ENCODE measurements around the gene DDR2.

The DDR2 gene

GRCh38 chr1:162709870-162710269 lies 77.6 kb downstream of the DDR2 start:
- H3K27ac ChIP-seq, result peak overlapping the region; percentile 42; the same call in 1 of the 2 replicates
- TF ChIP-seq FOXP2 (optimal IDR thresholded peaks at IDR 0.05; ENCODE audit: control extremely low read depth, extremely low read length, insufficient read depth) (no peak), POLR2AphosphoS5 (IDR thresholded peaks at IDR 0.05; ENCODE audit: borderline replicate concordance, low read depth, low read length) (no peak), EZH2 (IDR thresholded peaks at IDR 0.05) (no peak)
- no peak overlapping the region for H3K9ac ChIP-seq (ENCODE audit: insufficient read length)
- H3K9me3 ChIP-seq (ENCODE audit: low read depth, low read length), result no peaks in the 10 kb centered on the region
- DNase-seq (ENCODE audit: low read depth, low spot score), result no peak
- H3K36me3 ChIP-seq (ENCODE audit: insufficient read depth, low read length), result peaks cover 55% of the 10 kb centered on the region
- no peak overlapping the region for H3K4me3 ChIP-seq

DNA sequence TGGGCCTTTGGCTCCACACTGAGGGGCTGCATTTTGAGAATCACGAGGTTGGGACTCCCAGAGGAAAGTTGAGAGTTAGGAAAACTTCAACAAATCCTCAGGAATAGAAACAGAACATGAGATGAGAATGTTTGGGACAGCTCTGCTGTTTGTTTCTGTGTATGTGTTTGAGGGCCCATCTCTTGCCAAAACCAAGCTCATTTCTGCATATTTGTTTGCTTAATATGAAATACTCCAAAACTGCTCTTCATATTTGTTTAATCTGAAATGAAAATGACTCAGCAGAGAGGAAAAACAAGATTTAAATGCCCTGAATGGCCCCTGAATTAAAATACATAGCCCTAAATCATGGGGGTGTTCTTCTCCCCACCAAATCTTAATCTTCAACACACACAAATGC lies 78.1 kb downstream of the DDR2 start:
- no peaks in the 10 kb centered on the region for H3K9me3 ChIP-seq (ENCODE audit: low read depth, low read length)
- no peak overlapping the region for H3K9ac ChIP-seq (ENCODE audit: insufficient read length)
- no peak for TF ChIP-seq POLR2AphosphoS5 (IDR thresholded peaks at IDR 0.05; ENCODE audit: borderline replicate concordance, low read depth, low read length)
- TF ChIP-seq EZH2 (IDR thresholded peaks at IDR 0.05), result no peak
- no peak for TF ChIP-seq FOXP2 (optimal IDR thresholded peaks at IDR 0.05; ENCODE audit: control extremely low read depth, extremely low read length, insufficient read depth)
- peak overlapping the region; percentile 42; the same call in 1 of the 2 replicates for H3K27ac ChIP-seq
- peaks cover 50% of the 10 kb centered on the region for H3K36me3 ChIP-seq (ENCODE audit: insufficient read depth, low read length)
- no peak for DNase-seq (ENCODE audit: low read depth, low spot score)
- H3K4me3 ChIP-seq, result no peak overlapping the region

DNA sequence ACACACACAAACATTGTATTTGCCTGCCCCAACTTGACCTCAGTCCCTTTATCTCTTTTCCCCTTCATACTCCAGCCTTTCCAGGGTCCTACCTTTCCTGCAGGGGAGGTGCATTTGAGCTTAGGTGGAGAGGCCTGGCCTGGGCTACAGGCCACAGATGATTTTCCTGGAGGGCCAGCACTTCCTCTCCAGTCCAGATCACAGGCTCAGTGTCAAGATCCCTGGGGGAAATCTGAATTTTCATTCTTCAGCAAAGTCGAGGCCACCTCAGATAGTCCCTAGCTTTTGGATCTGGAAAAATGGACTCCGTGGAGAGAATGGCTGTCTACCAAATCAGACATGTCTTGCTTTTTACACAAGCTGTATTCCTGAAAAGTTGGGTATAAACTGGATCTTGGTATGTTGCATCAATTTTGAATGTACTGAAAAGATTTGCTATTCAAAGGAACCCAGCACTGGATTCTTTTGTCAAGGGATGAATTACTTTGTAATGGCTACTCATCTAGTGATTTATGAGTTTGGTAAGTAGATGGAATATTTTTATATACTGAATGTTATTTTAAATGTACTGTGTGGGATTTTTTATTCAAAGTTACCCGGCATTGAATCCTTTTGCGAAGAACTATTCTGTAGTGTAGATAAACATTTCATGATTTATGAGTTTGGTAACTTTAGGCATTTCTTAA lies 78.7 kb downstream of the DDR2 start:
- Histone ChIP-seq H3K36me3 (ENCODE audit: insufficient read depth, low read length) (peaks cover 44% of the 10 kb centered on the region), H3K9me3 (ENCODE audit: low read depth, low read length) (no peaks in the 10 kb centered on the region), H3K9ac (ENCODE audit: insufficient read length) (no peak overlapping the region), H3K4me3 (no peak overlapping the region), H3K27ac (peak overlapping the region; percentile 4; the same call in 1 of the 2 replicates)
- TF ChIP-seq EZH2 (IDR thresholded peaks at IDR 0.05) (no peak), POLR2AphosphoS5 (IDR thresholded peaks at IDR 0.05; ENCODE audit: borderline replicate concordance, low read depth, low read length) (no peak), FOXP2 (optimal IDR thresholded peaks at IDR 0.05; ENCODE audit: control extremely low read depth, extremely low read length, insufficient read depth) (no peak)
- DNase-seq (ENCODE audit: low read depth, low spot score), result no peak

DNA sequence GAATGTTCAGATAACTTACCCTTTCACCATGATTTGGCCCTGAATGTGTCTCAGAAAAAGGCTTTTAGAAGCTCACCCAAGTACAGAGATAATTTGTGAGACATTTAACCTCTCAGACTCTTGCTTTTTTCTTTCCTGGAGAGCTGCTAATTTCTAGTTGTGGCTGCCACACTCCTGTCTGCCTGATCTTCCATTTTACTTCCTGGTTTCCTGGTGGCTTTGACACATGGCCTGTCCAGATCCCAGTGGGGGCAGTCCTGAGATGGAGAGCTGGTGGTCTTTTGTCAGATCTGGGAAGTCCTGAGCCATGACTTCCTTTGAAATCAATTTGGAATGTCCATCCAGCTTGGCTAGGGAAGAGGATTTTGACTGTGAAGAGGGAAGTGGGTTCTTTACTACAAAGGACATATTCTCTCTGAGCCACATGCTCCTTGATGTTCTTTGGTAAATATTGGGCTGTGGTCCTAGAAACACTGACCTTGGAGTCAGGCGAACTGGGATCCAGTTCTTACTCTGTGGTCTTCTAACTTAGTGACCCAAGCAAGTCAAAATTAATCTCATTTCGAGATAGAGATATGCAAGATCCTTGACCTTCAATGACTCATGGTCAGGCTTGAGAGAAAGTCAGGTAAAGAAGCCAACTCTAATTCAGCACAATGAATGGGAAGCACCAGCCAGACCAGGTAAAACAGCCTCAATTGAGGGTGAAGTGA lies 80.2 kb downstream of the DDR2 start:
- Histone ChIP-seq H3K27ac (no peak overlapping the region), H3K9ac (ENCODE audit: insufficient read length) (no peak overlapping the region), H3K36me3 (ENCODE audit: insufficient read depth, low read length) (peaks cover 29% of the 10 kb centered on the region), H3K9me3 (ENCODE audit: low read depth, low read length) (no peaks in the 10 kb centered on the region), H3K4me3 (no peak overlapping the region)
- no peak for DNase-seq (ENCODE audit: low read depth, low spot score)
- no peak for TF ChIP-seq FOXP2 (optimal IDR thresholded peaks at IDR 0.05; ENCODE audit: control extremely low read depth, extremely low read length, insufficient read depth)
- TF ChIP-seq EZH2 (IDR thresholded peaks at IDR 0.05), result no peak
- no peak for TF ChIP-seq POLR2AphosphoS5 (IDR thresholded peaks at IDR 0.05; ENCODE audit: borderline replicate concordance, low read depth, low read length)

GRCh38 chr1:162716123-162716522 lies 83.9 kb downstream of the DDR2 start:
- no peak for DNase-seq (ENCODE audit: low read depth, low spot score)
- Histone ChIP-seq H3K9ac (ENCODE audit: insufficient read length) (no peak overlapping the region), H3K27ac (no peak overlapping the region), H3K36me3 (ENCODE audit: insufficient read depth, low read length) (peaks cover 40% of the 10 kb centered on the region), H3K9me3 (ENCODE audit: low read depth, low read length) (no peaks in the 10 kb centered on the region), H3K4me3 (no peak overlapping the region)
- no peak for TF ChIP-seq POLR2AphosphoS5 (IDR thresholded peaks at IDR 0.05; ENCODE audit: borderline replicate concordance, low read depth, low read length)
- TF ChIP-seq EZH2 (IDR thresholded peaks at IDR 0.05), result no peak
- TF ChIP-seq FOXP2 (optimal IDR thresholded peaks at IDR 0.05; ENCODE audit: control extremely low read depth, extremely low read length, insufficient read depth), result no peak

GRCh38 chr1:162716552-162716951 lies 84.3 kb downstream of the DDR2 start:
- TF ChIP-seq POLR2AphosphoS5 (IDR thresholded peaks at IDR 0.05; ENCODE audit: borderline replicate concordance, low read depth, low read length), result no peak
- TF ChIP-seq FOXP2 (optimal IDR thresholded peaks at IDR 0.05; ENCODE audit: control extremely low read depth, extremely low read length, insufficient read depth), result no peak
- no peak for TF ChIP-seq EZH2 (IDR thresholded peaks at IDR 0.05)
- no peak for DNase-seq (ENCODE audit: low read depth, low spot score)

DNA sequence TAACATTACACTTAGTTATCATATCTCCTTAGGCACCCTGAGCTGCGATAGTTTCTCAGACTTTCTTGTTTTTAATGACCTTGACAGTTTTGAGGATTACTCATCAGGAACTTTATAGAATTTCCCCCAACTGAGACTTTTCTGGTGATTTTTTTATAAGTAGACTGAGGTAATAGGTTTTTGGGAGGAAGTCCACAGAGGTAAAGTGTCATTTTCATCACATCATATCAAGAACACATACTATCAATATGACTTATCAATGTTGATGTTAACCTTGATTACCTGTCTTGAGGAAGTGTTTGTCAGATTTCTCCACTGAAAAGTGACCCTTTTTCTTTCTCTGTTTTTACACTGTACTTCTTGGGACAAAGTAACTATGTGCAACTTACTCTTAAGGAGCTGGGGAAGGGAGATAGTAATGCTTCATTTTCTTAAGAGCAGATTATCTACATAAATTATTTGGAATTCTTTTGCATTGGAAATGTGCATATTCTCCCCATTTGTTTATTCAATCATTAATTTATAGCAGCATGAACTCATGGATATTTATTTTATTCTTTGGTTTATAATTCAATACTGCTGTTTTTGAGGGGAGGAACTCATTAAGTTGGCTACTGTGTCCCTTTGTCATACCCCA lies 85.4 kb downstream of the DDR2 start:
- H3K9ac ChIP-seq (ENCODE audit: insufficient read length), result no peak overlapping the region
- H3K27ac ChIP-seq, result no peak overlapping the region

More at GRCh38 chr1:162716552-162716951, 84.3 kb downstream of the DDR2 start:
- H3K9me3 ChIP-seq (ENCODE audit: low read depth, low read length), result no peaks in the 10 kb centered on the region
- H3K9ac ChIP-seq (ENCODE audit: insufficient read length), result no peak overlapping the region
- H3K27ac ChIP-seq, result peak overlapping the region; percentile 21; the same call in 1 of the 2 replicates
- peaks cover 44% of the 10 kb centered on the region for H3K36me3 ChIP-seq (ENCODE audit: insufficient read depth, low read length)
- H3K4me3 ChIP-seq, result no peak overlapping the region

DNA sequence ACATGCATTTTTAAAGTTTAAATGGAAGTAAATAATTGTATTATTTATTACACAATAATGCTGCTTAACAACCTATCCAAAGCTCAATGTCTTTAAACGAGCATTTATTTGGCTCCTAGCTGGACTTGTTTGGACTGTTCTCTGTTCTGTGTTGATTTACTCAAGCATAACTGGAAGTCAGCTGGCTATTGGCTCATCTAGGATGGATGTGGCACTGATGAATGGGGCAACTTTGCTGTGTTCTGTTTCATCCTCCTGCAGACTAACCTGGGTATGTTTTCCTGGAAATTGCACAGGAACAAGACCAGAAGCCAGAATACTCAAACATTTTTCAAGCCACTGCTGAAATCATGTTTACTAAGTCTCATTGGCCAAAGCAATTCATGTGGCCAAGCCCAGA lies 87.4 kb downstream of the DDR2 start:
- H3K9ac ChIP-seq (ENCODE audit: insufficient read length), result no peak overlapping the region
- no peak for DNase-seq (ENCODE audit: low read depth, low spot score)
- H3K27ac ChIP-seq, result no peak overlapping the region
- no peaks in the 10 kb centered on the region for H3K9me3 ChIP-seq (ENCODE audit: low read depth, low read length)
- no peak overlapping the region for H3K4me3 ChIP-seq
- TF ChIP-seq POLR2AphosphoS5 (IDR thresholded peaks at IDR 0.05; ENCODE audit: borderline replicate concordance, low read depth, low read length), result no peak
- no peak for TF ChIP-seq FOXP2 (optimal IDR thresholded peaks at IDR 0.05; ENCODE audit: control extremely low read depth, extremely low read length, insufficient read depth)
- no peak for TF ChIP-seq EZH2 (IDR thresholded peaks at IDR 0.05)
- peaks cover 65% of the 10 kb centered on the region for H3K36me3 ChIP-seq (ENCODE audit: insufficient read depth, low read length)

More for the DNA sequence above, 85.4 kb downstream of the DDR2 start:
- TF ChIP-seq POLR2AphosphoS5 (IDR thresholded peaks at IDR 0.05; ENCODE audit: borderline replicate concordance, low read depth, low read length) (no peak), EZH2 (IDR thresholded peaks at IDR 0.05) (no peak), FOXP2 (optimal IDR thresholded peaks at IDR 0.05; ENCODE audit: control extremely low read depth, extremely low read length, insufficient read depth) (no peak)
- DNase-seq (ENCODE audit: low read depth, low spot score), result no peak
- H3K36me3 ChIP-seq (ENCODE audit: insufficient read depth, low read length), result peaks cover 46% of the 10 kb centered on the region
- H3K4me3 ChIP-seq, result no peak overlapping the region
- H3K9me3 ChIP-seq (ENCODE audit: low read depth, low read length), result no peaks in the 10 kb centered on the region
